OCI-LY3 (cell line): ENCODE results near the gene ZNF335.

Experiments used
- H2AFZ ChIP-seq: fragments of 200-600, 300-600 bp; shearing (Covaris generic); 2 replicates; pipeline ENCODE4 v1.6.0; 2014; ENCODE audit warnings: antibody characterized with exemption, low read depth, low read length
- H3K27ac ChIP-seq: fragments of 200-600, 300-600 bp; sonication (generic); 2 replicates; pipeline ENCODE4 v1.5.1; 2014; ENCODE audit warnings: mild to moderate bottlenecking, low read length, moderate library complexity, mixed read lengths
- H3K27me3 ChIP-seq: fragments of 200-600, 300-600 bp; sonication (generic); 2 replicates; pipeline ENCODE4 v1.6.1; 2014; ENCODE audit warnings: low read depth, low read length, mixed read lengths
- H3K36me3 ChIP-seq: fragments of 200-600, 300-600 bp; sonication (generic); replicated peaks from 2 replicates; pipeline ENCODE3; 2014; ENCODE audit warnings: low read depth, low read length, mixed read lengths
- H3K4me1 ChIP-seq: fragments of 300-600, 200-600 bp; sonication (generic); 2 replicates; pipeline ENCODE4 v1.6.1; 2014; ENCODE audit warnings: low read length, mixed read lengths
- H3K4me2 ChIP-seq: fragments of 200-600, 300-600 bp; sonication (generic); 2 replicates; pipeline ENCODE4 v1.6.1; 2014; ENCODE audit warnings: low read length, mixed read lengths
- H3K4me3 ChIP-seq: fragments of 300-600, 200-600 bp; sonication (generic); 2 replicates; pipeline ENCODE4 v1.5.1; 2014; ENCODE audit warnings: antibody characterized with exemption, mild to moderate bottlenecking, low read length, moderate library complexity
- H3K79me2 ChIP-seq: fragments of 300-600, 200-600 bp; shearing (Covaris generic); 2 replicates; pipeline ENCODE4 v1.6.1; 2014; ENCODE audit warnings: mild to moderate bottlenecking, low read length, mixed read lengths
- H3K9ac ChIP-seq: fragments of 300-600, 200-600 bp; shearing (Covaris generic); 2 replicates; pipeline ENCODE4 v1.6.0; 2014; ENCODE audit warnings: mild to moderate bottlenecking, low read length, moderate library complexity
- H3K9me3 ChIP-seq: fragments of 200-600, 300-600 bp; shearing (Covaris generic); 2 replicates; pipeline ENCODE4 v1.6.1; 2014; ENCODE audit warnings: low read length, mixed read lengths; ENCODE audit not compliant: insufficient read depth
- H4K20me1 ChIP-seq: fragments of 200-600, 300-600 bp; sonication (generic); 2 replicates; pipeline ENCODE4 v1.6.1; 2016; ENCODE audit warnings: low read length, mixed read lengths; ENCODE audit not compliant: insufficient read depth
- EZH2phosphoT487 ChIP-seq: fragments of 200-600 bp; shearing (Covaris generic); IDR thresholded peaks from 2 replicates; pipeline ENCODE4 v1.6.1; 2018; ENCODE audit warnings: antibody characterized with exemption, mixed run types, low read depth
- TF ChIP-seq, protein P1 (sequence below): fragments of 200-600, 300-600 bp; sonication (generic); IDR thresholded peaks from 2 replicates; pipeline ENCODE4 v1.5.1; 2014; ENCODE audit warnings: antibody characterized with exemption, low read length, low read depth

The ZNF335 gene

DNA sequence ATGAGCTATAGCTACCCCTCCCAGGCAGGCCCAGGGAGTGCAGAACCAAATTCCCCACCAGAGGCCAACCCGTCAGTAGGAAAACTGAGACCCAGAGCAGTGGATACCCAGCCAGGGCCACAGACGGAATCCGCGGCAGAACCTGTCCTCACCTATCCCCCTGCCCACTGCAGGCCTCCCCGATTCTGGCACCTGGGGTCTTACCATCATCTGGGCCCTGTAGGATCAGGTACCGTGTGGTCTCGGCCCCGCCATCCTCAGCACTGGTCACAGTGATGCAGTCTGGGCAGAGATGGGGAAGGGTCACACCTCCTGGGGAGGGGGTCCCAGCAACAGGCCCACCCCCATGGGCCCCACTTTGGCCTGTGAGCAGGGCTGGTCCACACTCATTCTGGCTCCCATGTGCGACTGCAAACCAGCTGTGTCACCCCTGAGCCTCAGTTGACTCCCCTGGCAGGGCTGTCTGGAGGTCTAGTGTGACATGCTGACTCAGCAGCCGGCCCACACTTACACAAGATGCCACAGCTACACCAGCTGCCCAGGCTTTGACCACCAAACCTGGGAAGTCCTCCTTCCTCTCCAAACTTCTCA is 3.8 kb downstream of the ZNF335 start:
- no peak for TF ChIP-seq EZH2phosphoT487
- Histone ChIP-seq H3K4me1 (peaks cover 50% of the 10 kb centered on the region), H3K27ac (no peak overlapping the region)

DNA sequence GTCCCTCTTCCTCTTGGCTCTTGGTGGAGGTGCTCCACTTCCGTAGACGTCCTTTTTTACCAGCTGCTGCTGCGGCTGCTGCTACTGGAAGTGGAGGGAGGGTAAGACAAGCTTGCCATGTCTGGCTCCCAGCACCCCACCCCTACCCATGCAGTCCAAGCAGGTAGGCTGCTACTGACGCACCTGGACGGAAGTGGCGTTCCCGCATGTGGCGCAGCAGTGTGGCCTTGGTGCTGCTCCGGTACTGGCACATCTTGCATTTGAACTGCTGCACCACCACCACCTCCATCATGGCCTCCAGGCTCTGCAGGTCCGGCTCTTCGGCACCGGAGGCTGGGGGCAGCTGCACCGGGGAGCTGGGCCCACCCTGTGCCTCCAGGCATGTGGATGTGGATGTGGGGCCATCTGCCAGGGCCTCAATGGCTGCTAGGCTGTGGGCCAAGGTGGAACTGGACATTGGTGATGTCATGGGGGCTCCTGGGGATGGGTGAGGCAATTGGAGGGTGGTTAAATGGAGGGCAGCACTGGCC is 4.4 kb downstream of the ZNF335 start:
- Histone ChIP-seq H3K27ac (no peak overlapping the region), H3K79me2 (peaks cover 24% of the 10 kb centered on the region), H2AFZ (no peak overlapping the region), H3K4me2 (no peak overlapping the region), H3K9ac (no peak overlapping the region), H3K36me3 (peaks cover 47% of the 10 kb centered on the region), H3K4me3 (no peak overlapping the region), H3K4me1 (peaks cover 49% of the 10 kb centered on the region), H4K20me1 (peaks cover 22% of the 10 kb centered on the region; the same call in 1 of the 2 replicates), H3K27me3 (no peaks in the 10 kb centered on the region), H3K9me3 (no peaks in the 10 kb centered on the region)
- TF ChIP-seq, protein P1, sequence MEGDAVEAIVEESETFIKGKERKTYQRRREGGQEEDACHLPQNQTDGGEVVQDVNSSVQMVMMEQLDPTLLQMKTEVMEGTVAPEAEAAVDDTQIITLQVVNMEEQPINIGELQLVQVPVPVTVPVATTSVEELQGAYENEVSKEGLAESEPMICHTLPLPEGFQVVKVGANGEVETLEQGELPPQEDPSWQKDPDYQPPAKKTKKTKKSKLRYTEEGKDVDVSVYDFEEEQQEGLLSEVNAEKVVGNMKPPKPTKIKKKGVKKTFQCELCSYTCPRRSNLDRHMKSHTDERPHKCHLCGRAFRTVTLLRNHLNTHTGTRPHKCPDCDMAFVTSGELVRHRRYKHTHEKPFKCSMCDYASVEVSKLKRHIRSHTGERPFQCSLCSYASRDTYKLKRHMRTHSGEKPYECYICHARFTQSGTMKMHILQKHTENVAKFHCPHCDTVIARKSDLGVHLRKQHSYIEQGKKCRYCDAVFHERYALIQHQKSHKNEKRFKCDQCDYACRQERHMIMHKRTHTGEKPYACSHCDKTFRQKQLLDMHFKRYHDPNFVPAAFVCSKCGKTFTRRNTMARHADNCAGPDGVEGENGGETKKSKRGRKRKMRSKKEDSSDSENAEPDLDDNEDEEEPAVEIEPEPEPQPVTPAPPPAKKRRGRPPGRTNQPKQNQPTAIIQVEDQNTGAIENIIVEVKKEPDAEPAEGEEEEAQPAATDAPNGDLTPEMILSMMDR, result no peak
- no peak for TF ChIP-seq EZH2phosphoT487

More for the DNA sequence above, 3.8 kb downstream of the ZNF335 start:
- H3K36me3 ChIP-seq, result peaks cover 46% of the 10 kb centered on the region
- peaks cover 24% of the 10 kb centered on the region for H3K79me2 ChIP-seq
- H3K27me3 ChIP-seq, result no peaks in the 10 kb centered on the region
- no peaks in the 10 kb centered on the region for H3K9me3 ChIP-seq
- H2AFZ ChIP-seq, result no peak overlapping the region
- no peak overlapping the region for H3K4me3 ChIP-seq
- H3K9ac ChIP-seq, result no peak overlapping the region
- H3K4me2 ChIP-seq, result no peak overlapping the region
- peaks cover 20% of the 10 kb centered on the region; the same call in 1 of the 2 replicates for H4K20me1 ChIP-seq

DNA sequence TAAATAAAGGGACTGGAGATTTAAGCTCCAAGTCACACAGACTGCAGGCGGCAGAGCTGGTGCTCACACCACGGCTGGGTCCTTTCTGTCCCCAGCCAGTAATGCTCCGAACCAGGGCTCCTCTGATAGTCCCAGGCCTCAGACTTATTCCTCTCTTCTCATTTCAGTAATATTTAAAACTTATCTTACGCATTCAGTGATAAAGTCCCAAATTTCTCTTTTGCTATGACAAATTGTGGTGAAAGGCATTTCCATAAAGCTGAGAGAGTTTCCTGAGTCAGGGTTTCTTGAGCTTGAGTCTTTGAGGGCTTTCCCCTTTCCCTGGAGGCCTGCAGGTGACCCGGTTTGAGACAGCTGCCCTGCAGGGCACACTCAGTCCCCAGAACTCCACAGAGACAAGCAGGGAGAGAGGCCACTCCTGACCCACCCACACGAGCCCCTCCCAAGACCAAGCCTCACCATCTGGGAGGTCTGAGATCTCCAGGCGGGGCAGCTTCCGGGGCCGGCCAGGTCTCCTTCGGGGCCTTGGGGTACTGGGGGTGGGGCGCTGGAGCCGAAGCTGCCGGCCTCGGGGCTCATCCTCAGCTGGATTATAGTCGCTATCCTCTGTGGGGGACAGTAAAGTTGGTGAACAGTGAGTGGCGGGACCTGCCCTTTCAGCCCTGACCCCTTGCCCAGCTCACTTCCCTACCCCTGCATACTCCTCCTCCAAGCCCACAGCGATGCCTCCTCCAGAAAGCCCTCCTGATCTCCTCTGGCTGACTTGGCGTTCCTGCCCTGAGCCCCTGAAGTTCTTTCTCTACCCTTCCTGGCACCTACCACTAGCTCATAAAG is 6.6 kb downstream of the ZNF335 start:
- Histone ChIP-seq H3K27ac (peak overlapping the region; percentile 60), H3K9ac (peak overlapping the region; percentile 7; the same call in 1 of the 2 replicates), H2AFZ (no peak overlapping the region), H3K27me3 (no peaks in the 10 kb centered on the region), H3K9me3 (no peaks in the 10 kb centered on the region), H3K4me3 (peak overlapping the region; percentile 34), H3K4me1 (peaks cover 63% of the 10 kb centered on the region), H3K79me2 (peaks cover 12% of the 10 kb centered on the region), H3K4me2 (peak overlapping the region; percentile 71), H3K36me3 (peaks cover 68% of the 10 kb centered on the region), H4K20me1 (peaks cover 22% of the 10 kb centered on the region; the same call in 1 of the 2 replicates)
- TF ChIP-seq, protein P1, result no peak
- TF ChIP-seq EZH2phosphoT487, result peak; percentile 51; the same call in 1 of the 2 replicates

DNA sequence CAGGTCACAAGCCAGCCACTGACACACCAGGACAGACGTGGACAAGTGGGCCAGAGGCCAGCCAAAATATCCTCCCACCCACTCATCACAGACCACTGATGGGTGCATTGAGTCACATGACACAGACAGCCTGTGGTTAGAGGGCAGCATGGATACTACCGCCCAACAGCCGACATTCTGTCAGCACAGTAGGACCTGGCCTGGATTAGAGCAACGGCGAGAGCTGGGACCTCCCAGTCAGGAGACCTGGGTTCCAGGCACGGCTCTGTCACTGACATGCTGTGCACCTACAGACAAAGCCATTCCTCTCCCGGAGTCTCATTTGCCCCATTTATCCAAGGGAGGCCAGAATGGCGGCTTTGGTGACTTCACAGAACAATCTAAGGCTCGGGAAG is 8.0 kb downstream of the ZNF335 start:
- no peak for TF ChIP-seq EZH2phosphoT487
- TF ChIP-seq, protein P1, result no peak
- no peak overlapping the region for H3K9ac ChIP-seq

More for the DNA sequence above, 8.0 kb downstream of the ZNF335 start:
- Histone ChIP-seq H4K20me1 (peaks cover 26% of the 10 kb centered on the region; the same call in 1 of the 2 replicates), H3K4me3 (no peak overlapping the region), H2AFZ (no peak overlapping the region), H3K27ac (no peak overlapping the region), H3K4me1 (peaks cover 63% of the 10 kb centered on the region), H3K4me2 (no peak overlapping the region), H3K36me3 (peaks cover 77% of the 10 kb centered on the region), H3K79me2 (no peaks in the 10 kb centered on the region), H3K27me3 (no peaks in the 10 kb centered on the region), H3K9me3 (no peaks in the 10 kb centered on the region)
